ENCODE data around the gene IFI35.
"Not testable (repeated sequence)": the region's sequence is repeated elsewhere in the genome, so short reads cannot be mapped to it uniquely, and the experiment has no call there.

IFI35 gene

GRCh38 chr17:42997984-42998938, 8.3 kb upstream of the IFI35 start, which contains the start of gene RPL27:
Gene RPL27 (plus strand): TSS chr17:42998419. CDS start chr17:42998751, 332 bp downstream.
- DNase-seq = peak; percentile 99

DNA sequence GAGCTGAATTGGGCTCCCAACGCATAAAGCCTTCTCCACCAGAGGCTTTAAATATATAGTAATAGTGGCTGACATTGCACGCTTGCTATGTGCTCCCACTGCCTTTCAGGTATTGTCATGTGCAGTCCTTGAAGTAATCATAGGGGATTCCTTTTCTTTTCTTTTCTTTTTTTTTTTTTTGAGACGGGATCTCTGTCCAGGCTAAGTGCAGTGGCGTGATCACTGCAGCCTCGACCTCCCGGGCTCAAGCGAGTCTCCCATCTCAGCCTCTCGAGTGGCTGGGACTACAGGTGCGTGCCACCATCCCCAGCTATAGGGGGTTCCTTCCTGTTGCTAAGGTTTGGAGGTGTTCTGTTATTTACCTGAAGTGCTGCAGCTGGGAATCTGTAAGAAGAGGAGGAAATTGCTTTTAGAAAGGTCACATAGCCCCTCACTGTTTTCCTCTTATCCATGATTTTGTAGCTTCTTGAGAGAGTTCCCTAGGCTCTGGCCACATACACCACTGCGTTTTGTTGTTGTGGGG, 7.5 kb upstream of the IFI35 start:
- no peak for DNase-seq

DNA sequence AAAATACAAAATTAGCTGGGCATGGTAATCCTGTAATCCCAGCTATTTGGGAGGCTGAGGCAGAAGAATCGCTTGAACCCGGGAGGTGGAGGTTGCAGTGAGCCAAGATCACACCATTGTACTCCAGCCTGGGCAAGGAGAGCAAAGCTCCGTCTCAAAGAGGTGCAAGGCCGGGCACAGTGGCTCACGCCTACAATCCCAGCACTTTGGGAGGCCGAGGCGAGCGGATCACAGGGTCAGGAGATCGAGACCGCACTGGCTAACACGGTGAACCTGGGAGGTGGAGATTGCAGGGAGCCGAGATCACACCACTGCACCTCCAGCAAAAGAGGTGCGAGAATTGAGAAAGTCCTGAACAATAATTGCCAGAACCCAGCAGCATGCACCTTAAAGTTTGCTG, 5.7 kb upstream of the IFI35 start:
- DNase-seq = not testable (repeated sequence)

DNA sequence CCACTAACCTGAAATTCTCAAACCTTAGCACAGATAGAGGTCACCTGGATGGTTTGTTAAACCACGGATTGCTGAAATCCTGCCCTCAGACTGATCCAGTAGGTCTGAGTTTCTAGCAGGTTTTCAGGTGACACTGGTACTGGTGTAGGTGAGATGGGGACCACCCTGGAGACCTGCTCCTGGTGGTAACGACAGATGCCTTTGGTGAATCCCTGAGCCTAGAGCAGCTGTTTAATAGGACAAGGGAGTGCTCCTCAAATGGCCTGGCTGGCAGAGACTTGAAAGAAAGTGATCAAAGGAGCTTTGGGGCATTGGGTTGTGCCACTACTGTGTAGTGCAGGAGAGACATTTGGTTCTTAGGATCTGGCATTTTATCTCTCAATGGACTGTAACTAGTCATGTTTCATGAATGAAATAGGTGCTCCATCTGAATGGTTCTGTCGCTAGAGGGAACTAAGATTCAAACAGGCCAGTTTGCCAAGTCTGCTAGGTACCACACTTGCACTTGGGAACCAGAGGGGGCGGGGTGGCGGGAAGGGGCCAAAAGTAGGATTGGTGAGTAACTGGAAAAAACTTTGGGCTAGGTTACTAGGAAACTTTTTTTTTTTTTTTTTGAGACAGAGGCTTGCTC, 2.9 kb upstream of the IFI35 start:
- DNase-seq = no peak

DNA sequence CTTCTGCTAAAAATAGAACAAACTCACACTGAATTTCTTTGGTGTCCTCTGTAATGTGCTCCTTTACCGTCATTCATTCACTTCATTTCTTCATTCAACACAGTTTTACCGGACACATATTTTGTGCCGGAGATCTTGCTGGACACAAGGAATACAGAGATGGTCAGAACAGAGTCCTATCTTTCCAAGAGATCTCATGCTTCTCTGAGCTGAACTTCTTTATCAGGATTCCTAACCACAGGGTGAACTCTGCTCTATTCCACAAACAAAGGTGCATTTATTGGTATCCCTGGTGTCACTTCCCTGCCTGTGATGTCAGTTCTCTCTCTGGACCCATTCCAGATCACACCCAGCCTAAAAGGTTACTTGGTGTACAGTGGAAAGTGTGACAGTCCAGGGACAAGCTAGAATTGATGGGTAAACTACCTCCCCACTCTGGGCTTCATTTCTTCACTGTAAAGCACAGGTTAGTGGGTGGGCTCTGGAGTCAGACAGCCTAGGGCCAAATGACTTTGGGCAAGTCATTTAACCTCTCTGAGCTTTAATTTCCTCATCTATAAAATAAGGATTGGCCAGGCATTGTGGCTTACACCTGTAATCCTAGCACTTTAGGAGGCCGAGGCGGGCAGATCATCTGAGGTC, 4.2 kb downstream of the IFI35 start:
- DNase-seq = no peak

DNA sequence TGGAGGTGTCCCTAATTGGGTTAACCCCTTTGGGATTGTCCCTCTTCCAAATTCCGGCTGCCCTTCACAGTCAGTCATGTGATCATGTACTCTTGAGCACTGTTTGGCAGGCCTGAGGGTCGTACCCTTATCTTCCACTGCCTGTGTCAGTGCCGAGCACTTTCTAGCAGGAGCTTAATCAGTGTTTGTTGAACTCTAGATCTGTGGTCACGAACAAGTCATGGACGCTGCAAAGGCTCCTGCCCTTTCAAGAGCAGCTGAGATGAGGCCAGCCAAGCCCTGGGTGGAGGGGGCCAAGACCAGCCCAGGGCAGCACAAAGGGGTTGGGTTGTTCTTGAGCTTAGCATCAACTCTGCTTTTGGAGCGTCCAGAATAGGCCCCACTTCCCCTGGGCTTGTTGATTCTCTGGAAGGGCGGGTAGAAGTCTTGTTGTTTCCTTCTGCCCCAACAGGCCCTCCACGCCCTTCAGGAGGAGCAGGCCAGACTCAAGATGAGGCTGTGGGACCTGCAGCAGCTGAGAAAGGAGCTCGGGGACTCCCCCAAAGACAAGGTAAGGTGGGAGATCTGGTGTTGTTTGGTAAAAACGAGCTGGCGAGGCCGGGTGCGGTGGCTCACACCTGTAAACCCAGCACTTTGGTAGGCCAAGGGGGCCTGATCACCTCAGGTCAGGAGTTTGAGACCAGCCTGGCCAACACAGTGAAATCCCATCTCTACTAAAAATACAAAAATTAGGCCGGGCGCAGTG, 5.3 kb downstream of the IFI35 start:
- no peak for DNase-seq

DNA sequence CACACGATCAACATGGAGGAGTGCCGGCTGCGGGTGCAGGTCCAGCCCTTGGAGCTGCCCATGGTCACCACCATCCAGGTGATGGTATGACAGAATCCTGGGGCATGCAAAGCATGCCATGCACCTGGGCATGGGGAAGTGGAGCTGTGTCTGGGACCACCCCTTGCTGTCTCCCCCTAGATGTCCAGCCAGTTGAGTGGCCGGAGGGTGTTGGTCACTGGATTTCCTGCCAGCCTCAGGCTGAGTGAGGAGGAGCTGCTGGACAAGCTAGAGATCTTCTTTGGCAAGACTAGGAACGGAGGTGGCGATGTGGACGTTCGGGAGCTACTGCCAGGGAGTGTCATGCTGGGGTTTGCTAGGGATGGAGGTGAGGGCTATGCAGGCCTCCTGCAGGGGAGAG, 6.7 kb downstream of the IFI35 start:
- DNase-seq = no peak

DNA sequence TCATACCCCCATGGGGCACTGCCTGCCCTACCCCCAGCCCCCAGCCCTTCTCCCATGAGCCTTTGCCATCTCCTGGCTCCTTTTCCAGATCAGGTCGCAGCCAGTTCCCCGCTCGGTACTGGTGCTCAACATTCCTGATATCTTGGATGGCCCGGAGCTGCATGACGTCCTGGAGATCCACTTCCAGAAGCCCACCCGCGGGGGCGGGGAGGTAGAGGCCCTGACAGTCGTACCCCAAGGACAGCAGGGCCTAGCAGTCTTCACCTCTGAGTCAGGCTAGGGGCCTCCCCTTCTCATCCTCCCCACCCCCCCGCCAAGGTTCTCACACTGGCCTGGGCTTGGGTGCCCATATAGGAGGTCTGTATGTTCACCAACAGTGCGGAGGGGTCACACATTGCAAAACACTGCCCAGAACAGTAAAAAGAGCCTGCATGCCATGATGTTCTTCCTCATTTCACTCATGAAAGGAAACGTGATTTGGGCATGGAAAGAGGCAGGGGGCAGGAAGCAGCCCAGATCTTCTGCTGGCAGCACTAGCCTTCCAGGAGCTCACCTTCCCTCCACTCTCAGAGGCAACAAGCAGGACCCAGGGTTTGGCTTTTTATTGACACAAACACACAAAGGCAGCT, 7.5 kb downstream of the IFI35 start:
- no peak for DNase-seq

DNA sequence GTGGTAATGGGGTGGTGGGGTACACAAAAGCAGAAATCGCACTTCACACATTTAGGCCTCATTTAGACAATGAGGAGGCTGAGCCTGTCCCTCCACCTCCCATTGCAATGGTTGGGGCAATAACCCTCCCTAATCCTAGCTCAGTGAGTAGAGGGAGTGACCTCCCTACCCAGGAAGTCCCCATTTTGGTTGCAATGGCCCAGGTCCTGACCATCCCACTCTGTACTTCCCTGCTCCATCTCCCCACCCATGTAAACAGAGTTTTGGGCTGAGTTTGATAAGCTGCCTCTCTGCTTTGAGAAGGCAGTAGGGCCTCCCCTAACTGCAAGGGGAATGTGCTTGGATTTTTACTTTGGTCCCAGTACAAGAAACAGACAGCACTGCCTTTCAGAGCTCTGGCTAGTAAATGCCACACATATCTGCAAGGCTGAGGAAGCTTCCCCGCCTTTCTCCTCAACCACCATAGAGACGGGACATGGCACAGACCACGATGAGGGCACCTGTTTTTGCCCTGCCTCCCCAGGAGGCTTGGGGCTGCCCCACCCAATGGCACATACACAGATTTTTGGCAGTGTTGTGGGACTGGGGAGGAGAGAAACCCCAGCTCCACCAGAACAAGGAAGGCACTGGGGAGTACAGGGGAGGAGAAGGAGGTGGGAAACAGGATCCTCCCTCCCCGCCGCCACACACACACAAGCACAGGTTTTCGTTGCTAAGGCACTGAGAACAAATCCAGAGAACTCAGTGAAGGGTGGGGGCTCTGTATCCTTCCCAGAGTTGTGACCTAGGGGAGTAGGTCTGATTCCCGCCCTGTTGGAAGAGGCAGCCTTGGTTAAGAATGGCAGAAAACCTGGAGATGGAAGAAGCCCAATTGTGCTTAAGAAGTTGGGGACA, 8.3 kb downstream of the IFI35 start:
- DNase-seq = no peak

- no peak for DNase-seq
These were observed 9.0 kb downstream of the IFI35 start for GRCh38 chr17:43015579-43015978.

DNA sequence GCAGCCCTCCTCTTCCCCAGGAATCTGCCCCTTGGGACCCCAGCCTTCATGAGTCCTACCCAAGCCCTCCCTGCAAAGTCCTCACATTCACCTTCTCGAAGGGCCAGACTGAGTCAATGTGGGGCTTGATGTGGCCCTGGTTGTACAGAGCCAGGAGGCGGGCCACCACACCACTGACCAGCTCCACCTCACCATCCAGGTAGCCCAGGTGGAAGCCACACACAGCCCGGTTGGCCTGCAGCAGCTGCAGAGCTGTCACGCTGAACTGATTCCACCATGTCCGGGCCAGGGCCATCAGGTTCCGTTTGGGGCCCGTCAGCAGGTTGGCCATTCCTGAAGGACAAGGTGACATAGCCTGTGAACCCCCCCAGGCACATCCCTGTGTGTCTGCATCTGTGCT, 9.6 kb downstream of the IFI35 start:
- no peak for DNase-seq

DNA sequence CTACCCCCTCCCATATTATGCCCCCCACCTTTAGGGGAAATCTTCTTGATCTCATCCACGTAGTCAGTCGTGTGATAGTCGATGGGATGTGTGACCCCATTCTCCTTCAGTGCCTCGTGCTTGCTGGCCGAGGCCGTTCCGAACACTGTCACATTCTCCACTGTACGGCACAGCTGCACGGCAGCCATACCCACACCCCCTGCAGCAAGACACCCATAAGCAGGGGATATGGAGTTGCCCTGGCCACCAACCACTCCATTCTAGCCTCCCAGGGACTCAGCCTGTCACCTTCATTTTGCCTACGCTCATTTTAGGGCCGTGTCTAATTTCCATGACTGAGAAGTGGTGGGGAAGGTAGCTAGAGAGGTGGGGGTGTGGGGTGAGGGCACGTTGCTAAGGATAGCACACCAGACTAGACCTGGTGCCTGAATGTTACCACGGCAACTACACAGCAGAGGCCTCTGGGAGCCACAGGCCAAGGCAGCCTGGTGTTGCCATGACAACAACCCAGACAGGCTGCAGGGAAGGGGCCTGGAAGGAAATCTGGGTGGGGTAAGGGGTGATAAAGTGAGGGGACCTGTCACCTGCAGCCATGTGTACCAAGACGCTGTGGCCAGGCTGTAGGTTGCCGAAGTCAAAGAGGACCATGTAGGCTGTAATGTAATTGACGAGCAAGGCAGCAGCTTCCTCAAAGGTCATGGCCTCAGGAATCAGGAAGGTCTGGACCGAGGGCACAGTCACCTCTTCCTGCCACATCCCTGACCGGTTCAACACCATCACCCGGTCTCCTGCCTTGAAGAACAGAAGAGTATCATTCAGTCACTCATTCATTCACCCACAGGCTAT, 11.6 kb downstream of the IFI35 start:
- no peak for DNase-seq

DNA sequence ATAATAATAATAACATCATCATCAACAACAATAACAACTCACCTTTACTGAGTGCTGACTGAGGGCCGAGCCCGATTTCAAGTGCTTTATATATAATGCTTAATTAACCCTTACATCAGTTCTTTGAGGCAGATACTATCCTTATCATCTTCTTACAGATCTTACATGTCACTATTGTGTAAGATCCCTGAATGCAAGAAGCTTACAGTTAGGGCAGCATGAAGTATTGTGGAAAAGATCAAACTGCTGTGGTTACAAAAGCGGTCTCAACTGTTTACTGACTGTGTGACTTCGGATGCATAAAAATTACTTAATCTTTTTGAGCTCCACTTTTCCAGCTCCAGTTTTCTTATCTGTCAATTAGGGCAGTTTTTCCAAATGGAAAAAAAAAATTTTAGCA, 12.3 kb downstream of the IFI35 start:
- DNase-seq = no peak

DNA sequence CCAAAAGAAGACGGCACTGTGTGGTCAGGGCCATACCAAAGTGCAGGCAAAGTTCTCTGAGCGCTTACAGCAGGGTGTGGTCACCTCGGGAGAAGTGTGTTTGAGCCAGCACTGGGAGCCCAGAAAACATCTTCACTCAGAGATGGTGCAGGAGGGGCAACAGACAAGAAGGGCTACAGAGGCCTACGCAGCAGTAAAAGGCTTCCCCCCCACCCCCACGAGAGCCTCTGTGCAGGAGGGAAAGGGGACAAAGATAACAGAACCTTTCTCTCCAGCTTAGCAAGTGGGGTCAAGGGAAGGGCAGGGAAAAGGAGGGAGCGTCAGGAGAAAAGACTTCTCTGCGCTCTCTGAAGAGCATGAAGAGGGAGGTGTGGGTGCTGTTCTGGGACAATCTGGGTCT, 12.8 kb downstream of the IFI35 start:
- DNase-seq = no peak

DNA sequence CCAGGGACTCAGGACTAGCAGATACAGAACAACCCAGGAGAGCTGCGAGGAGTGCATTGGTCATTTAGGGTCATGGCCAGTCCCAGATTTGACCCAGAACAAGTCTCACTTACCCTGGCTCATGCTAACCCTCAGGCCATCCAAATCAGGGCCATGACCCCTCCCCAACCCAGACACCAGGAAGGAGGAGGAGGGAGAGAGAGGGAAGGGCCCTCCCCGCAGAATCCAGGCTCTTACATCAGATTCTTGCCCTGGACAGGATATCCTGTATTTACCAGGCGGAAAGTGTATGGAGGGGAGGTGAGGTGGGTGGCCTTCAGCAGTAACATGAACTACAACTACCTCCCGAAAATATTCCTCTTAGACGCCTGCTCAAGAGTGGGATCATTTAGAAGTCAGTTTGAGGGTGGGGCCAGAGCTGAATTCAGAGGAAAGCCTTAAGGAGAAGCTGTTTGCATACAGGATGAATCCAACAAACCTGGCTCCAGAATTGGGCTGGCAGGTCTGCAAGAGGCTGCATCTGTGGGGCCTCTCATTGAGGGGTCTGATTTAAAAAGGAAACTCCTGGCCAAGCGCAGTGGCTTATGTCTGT, 13.5 kb downstream of the IFI35 start:
- DNase-seq = no peak

GRCh38 chr17:43020789-43021740, 14.5 kb downstream of the IFI35 start:
- no peak for DNase-seq

GRCh38 chr17:43021741-43022512, 15.3 kb downstream of the IFI35 start, which contains the start of gene VAT1:
Gene VAT1 (minus strand): TSS chr17:43022385. CDS start chr17:43022322, 63 bp downstream.
- peak; percentile 72 for DNase-seq

All from NCI-H510A treated with DMSO at 0.1 percent for 48 hours (cell line).